Posterior cingulate gyrus (tissue), 11 donors: ENCODE measurements around the gene OSBPL5.

ENCODE experiments used
- DNase-seq, 10 donors: peaks; one replicate each; pipeline versions ENCODE4 v3.0.0 to v3.0.0-alpha.2; 2020 to 2021; ENCODE audit warnings: mixed read lengths in 3 of 10
- intact Hi-C: fragments of 100-400 bp; cut with DNase I; formaldehyde crosslinking; loops from one replicate; pipeline ENCODE4 v1.15.1; 2023

Gene OSBPL5

GRCh38 chr11:3111919-3112690, 53.0 kb downstream of the OSBPL5 start:
- DNase-seq = no peak
- intact Hi-C loops = no loop called here

DNA sequence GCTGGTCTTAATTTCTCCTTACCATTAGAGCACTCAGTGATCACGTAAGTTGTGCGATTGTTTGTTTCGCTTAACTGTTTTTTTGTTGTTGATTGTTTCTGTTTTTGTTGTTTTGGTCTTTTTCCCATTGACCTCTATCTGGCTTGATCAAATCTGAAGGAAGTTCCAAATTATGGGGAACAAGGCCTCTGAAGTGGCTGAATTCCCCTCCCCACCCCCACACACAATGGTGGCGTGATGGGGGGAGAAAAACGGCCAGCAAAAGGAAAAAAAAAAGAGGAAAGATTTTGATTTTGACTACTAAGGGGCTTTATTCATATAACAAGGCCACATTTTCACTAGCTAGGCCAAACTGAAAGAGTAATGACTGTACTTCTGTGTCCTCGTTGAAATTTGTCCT, 53.6 kb downstream of the OSBPL5 start:
- DNase-seq = no peak
- intact Hi-C loops = no loop called here

DNA sequence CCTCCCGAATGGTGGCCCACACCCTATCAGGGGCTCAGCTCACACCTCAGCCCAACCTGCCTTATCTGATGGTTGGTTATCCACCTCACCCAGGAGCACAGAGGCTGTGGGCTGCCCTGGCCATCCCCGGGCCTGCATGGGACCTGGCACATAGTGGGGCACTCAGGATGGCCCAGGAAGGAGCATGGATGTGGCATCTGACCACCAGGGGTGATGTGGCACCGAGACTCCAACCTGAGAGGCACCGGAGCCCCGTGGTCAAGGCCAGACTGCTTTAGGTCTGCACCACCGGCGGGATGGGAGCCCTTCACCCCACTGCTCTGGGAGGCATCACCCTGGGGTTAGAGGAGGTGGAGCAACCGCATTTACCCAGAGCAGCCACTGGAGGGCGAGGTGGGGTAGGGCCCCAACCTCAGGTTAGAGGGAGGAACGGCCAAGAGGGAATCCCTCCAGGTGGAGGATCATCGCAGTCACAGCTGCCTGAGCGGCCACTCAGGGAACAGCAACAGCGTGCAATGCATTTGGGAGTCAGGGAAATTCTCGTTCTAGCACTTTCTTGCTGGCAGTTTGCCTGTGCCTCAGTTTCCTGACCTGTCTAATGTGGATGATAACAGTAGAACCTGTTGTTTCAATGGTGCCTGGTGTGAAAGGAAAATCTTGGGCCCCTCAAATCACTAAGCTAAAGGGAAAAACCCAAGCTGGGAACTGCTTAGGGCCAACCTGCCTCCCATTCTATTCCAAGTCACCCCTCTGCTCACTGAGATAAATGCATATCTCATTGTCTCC, 55.0 kb downstream of the OSBPL5 start:
- intact Hi-C loops = no loop called here
- peak in 6 of 10 donors; percentile 14 to 84 (median 32) for DNase-seq

DNA sequence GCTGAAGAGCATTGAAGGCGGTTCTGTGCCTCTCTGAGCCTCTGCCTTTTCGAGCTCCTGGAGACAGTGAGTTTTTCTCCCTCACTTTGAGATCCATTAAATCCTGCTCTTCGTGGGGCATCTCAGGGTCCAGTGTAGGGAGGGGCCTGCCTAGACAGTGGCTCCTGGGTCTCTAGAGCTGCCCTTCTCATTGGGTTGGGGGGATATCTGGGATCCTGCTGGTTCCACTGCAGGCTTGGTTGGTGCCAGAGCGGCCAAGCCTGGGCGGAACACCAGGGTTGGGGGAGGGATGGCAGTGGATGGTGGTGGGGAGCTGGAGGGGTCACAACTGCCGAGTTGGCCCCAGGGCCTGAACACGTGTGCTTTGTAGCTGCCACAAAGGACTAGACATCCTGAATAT, 55.7 kb downstream of the OSBPL5 start:
- DNase-seq = peak in 2 of 10 donors; percentile 17 to 40
- intact Hi-C loops = no loop called here

DNA sequence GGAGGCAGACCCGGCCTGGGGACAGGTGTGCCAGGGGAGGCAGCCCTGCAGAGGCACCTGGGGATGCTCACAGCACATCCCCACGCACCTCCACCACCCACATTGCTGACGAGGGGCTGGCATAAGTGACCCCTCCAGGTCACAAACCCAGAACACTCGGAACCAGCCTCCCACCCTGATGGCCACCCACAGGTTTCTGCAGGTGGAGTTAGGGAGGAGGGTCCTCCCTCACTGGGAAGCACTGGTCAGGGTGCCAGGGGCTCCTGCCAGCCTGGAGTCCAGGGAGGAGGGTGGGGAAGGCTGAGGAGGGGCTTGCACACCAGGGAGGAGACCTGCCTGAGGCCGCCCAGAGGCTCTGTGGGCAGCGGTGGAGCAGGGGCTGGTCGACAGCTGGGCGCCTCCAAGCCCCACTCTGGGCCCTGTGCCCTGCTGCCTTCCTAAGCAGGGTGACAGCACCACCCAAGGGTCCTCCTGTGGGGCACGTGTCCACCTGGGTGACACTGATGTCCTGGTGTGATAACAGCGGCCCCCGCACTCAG, 56.9 kb downstream of the OSBPL5 start:
- peak in 3 of 10 donors; percentile 39 to 76 (median 45) for DNase-seq
- intact Hi-C loops = no loop called here

DNA sequence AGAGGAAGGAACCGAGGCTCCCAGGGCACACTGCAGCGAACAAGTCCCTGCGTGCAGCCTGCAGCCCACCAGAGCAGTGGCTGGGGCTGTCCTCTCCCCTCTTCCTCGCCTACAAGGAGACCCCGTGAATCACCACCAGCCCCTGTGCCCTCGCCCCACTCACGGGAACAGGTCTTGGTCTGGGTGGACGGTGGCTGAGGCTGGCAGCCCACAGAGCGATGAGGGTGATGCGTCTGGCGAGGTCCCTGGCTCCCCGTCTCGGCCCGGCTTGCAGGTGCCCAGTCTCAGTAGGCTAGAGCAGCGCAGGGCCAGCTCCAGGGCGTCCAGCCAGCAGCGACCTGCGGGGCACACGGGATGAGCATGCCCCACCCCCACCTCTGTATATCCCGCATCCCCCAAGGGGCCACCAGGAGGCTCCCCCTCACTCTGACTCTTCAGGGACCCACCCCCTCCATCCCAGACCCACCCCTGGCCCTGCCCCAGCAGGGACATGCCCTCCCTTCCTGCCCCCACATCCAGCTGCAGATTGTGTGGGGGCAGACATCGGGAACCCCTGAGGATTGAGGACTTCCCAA, 57.4 kb downstream of the OSBPL5 start:
- peak in 4 of 10 donors; percentile 26 to 75 (median 71) for DNase-seq
- intact Hi-C loops = no loop called here

DNA sequence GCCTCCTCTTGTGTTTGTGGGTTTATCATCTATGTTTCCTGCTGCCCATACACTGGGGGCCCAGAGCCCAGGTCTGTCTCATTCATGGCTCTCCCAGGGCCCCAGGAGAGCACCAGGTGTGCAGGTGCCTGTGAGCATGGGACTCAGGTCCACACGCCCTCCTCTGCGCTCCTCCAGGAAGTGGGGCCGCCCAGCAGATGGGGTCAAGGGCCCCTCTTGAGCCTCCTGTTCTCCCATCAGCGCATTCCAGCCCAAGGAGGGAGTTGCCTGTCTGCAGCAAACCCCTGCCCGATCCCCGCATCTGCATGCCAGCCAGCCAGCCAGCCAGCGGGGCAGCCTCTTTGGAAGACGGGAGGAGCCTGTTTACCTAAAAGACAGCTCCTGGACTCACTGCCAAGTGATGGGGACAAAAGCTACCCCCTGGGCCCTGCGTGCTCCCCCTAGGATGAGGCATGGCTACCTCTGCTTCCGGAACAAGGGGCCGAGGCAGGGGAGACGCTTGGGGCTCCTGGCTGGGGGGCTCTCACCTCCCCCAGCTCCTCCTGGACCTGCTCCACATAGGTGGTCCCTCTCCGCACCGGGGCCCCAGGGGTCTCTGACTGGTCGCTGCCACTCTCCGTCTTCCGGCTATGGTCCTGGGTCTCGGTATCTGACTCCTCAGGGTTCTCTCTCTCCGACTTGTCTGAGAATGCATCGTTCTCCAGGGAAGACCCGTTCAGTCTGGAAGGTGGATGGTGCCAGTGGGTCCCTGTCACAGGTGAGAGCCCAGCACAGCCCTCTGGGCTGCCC, 58.2 kb downstream of the OSBPL5 start:
- peak in 3 of 10 donors; percentile 60 to 80 (median 71) for DNase-seq
- intact Hi-C loops = no loop called here

- intact Hi-C loops = no loop called here
- peak in 3 of 10 donors; percentile 59 to 66 (median 62) for DNase-seq
Observed at GRCh38 chr11:3105791-3106735, 59.0 kb downstream of the OSBPL5 start.

- intact Hi-C loops = no loop called here
Observed at GRCh38 chr11:3104961-3105790, 59.9 kb downstream of the OSBPL5 start.

DNA sequence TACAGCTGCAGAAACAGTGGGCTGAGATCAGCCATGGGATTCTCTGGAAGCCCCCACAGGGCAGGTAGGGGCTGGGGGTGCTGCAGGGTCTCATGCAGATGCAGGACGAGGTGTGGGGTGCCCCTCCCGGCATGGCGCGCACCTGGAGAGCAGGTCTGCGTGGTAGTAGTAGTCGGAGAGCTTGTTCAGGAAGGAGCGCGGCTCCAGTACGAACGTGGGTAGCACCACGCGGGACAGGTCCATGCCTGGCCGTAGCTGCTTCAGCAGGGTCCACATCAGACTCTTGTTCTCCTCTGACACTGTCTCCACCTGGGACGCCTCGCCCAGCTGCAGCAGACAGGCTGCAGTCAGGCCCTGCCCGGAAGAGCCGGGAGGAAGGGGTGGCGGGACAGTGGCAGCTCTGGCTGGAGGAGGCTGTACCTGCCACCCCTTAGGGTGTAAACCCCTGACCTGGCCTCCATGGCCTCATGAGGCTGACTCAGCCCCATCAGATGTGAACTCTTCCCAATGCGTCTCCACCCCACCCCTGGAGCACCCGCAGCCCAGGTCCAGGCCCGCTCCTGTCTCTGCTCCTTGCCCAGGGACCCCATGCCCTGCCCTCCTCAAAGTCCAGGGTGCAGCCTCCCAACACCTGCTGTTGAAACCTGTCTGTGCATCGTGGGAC, 60.9 kb downstream of the OSBPL5 start:
- peak in 4 of 10 donors; percentile 10 to 72 (median 52) for DNase-seq
- intact Hi-C loops = no loop called here

More at GRCh38 chr11:3104961-3105790, 59.9 kb downstream of the OSBPL5 start:
- DNase-seq = peak in 3 of 10 donors; percentile 50 to 77 (median 62)

GRCh38 chr11:3103076-3103475, 62.0 kb downstream of the OSBPL5 start:
- peak in 3 of 10 donors; percentile 59 to 74 (median 60) for DNase-seq
- intact Hi-C loops = no loop called here

GRCh38 chr11:3102641-3102921, 62.5 kb downstream of the OSBPL5 start:
- intact Hi-C loops = no loop called here

DNA sequence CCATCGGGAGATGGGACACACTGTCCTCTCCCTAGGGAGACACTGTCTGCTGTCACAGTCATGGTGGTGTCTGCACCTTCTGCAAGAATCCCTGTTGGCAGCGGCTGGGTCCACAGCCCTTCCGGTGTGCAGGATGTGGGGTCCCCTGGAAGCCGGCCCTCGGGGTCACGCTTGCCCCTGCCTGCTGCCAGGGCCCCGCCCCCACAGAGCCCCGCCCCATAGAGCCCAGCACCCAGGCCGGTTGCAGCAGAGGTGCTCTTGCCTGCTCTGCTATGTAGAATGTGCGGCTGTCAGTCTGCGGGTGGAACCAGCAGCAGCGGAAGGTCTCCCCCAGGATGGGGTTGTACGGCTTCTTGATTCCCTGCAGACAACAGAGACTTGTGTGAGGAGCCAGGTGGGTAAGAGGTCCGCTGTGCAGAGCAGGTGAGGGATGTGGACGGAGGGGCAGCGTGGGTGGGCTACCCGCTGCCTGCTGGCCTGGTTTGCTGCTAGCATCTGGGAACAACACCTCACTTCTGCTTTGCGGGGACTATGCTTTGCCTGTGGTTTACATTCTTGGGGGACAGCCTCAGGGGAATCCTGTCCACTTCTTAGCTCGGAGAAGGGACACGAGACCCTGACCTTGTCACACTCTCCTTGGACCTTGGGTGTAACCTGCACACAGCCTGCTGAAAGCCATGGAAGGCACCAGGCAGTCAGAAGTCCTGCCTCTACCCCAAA, 63.0 kb downstream of the OSBPL5 start:
- DNase-seq = peak in 4 of 10 donors; percentile 9 to 76 (median 56)
- intact Hi-C loops = no loop called here

More at GRCh38 chr11:3102641-3102921, 62.5 kb downstream of the OSBPL5 start:
- DNase-seq = peak in 2 of 10 donors; percentile 35 to 52

DNA sequence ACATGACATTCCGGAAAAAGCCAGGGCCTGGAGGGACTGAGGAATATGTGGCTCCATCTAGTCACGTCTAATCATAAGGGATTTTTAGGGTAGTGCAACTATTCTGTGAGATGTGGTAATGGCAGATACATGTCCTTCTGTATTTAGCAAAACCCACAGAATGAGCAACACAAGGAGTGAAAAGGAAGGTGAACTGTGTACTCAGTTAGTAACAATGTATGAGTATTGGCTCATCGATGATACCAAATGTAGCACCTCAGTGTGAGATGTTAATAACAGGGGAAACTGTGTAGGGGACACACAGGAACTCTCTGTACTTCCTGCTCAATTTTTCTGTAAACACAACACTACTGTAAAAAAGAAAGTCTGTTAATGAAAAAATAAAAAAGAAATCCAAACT, 65.9 kb downstream of the OSBPL5 start:
- intact Hi-C loops = loop anchor here (10.0 kb wide), 2 partner anchors 116 to 124 kb away; partner anchors contain the start of gene MRGPRG
- DNase-seq = peak in 1 of 10 donors; percentile 18

GRCh38 chr11:3096909-3097530, 68.1 kb downstream of the OSBPL5 start:
- intact Hi-C loops = loop anchor here (10.0 kb wide), 2 partner anchors 118 to 122 kb away; partner anchors contain the start of gene MRGPRG
- no peak for DNase-seq

DNA sequence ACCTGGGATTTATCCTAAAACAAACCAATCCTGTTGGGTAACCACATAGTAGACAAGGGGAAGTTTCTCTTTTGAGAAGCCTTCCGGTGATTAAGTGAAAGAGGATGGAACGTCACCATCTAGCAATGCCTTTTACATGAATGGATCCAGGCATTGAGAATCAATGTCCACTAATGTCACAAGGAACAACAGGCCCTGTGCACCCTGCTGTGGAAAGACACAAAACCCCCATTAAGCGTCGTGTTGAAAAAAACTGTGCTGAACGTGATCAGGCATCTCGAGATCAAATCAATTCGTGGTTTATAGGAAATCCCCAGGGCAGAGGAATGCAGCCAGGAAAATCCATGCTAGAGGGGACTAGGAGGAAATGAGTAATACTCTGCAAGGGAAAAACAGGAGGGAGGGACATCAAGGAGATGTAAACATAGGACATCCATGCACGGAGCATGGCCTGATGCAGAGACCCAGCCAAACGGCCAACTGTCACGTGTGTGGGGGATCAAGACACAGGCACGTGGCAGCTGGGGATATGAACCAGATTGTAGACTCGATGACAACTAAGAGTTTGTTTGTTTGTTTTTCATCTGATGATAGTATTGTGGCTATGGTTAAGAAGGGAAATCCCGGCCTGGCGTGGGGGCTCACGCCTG, 69.3 kb downstream of the OSBPL5 start:
- intact Hi-C loops = loop anchor here (10.0 kb wide), 2 partner anchors 119 to 121 kb away; partner anchors contain the start of gene MRGPRG
- DNase-seq = peak in 3 of 10 donors; percentile 53 to 76 (median 63)
